HCT116 (cell line): Measurements from ENCODE around the gene LTBP1. TPM values are rescaled to one million over a fixed set of nuclear protein-coding genes. Genes with fewer than 3 reads are reported as not detected.

Experiments
- ATAC-seq: fragments of 200-7000 bp; cut with Tn5 transposase; 2 replicates; pipeline ENCODE4 v1.9.1; 2020; ENCODE audit warnings: mild to moderate bottlenecking, moderate library complexity
- BruUV-seq: library from RNA; stranded (reverse); fragments of 400-500 nt; replicated peaks from 2 replicates; lab custom pipeline; 2021; lab: Mats Ljungman, UMichigan
- CTCF ChIA-PET: fragments of 300-600 bp; sonication (Branson Sonifier 250); formaldehyde crosslinking; loops from one replicate; lab custom pipeline; 2021; ENCODE audit warnings: antibody characterized with exemption; lab: Charles Lee
- POLR2A ChIA-PET: fragments of 300-600, 350-600 bp; sonication (Branson Sonifier 250); formaldehyde crosslinking; loops from one replicate; lab custom pipeline; 2021; ENCODE audit warnings: antibody characterized with exemption; lab: Charles Lee
- RAD21 ChIA-PET, 2 experiments: fragments of 300-600 bp; sonication (Branson Sonifier 250); formaldehyde crosslinking; loops; one replicate each; lab custom pipeline; 2023; ENCODE audit warnings: low total read pairs in 2 of 2; ENCODE audit not compliant: uncharacterized antibody in 2 of 2, unreplicated experiment in 2 of 2, low non-redundant PET in 1 of 2; lab: Charles Lee
- DNase-seq: peaks from one replicate; pipeline ENCODE4 v3.0.0-alpha.2; 2010; ENCODE audit warnings: low read depth, low spot score
- H2AFZ ChIP-seq: fragments of 200-600 bp; shearing (Covaris generic), sonication (generic); 2 replicates; pipeline ENCODE4 v1.6.1; 2017; ENCODE audit warnings: low read depth, mixed run types, mixed read lengths, antibody characterized with exemption, low read length; ENCODE audit not compliant: poor library complexity, severe bottlenecking
- H3K27ac ChIP-seq: 2 replicates; pipeline ENCODE4 v1.5.1; 2012; ENCODE audit warnings: low read depth, low read length
- H3K27me3 ChIP-seq: fragments of 200-600 bp; sonication (generic); 2 replicates; pipeline ENCODE4 v1.6.1; 2016; ENCODE audit warnings: mixed run types, low read length, mixed read lengths; ENCODE audit not compliant: insufficient read depth
- H3K36me3 ChIP-seq, 2 experiments: fragments of 200-500 bp in 1 of 2; fragments of 200-600 bp in 1 of 2; sonication (Bioruptor generic) in 1 of 2; sonication (generic) in 1 of 2; 2 replicates each; pipeline versions ENCODE4 v1.5.1 to v1.6.1; 2014 to 2016; ENCODE audit warnings: low read length in 2 of 2, inconsistent platforms in 1 of 2, mixed read lengths in 1 of 2, mixed run types in 1 of 2; ENCODE audit not compliant: insufficient read depth in 2 of 2, control insufficient read depth in 1 of 2
- H3K4me1 ChIP-seq, 2 experiments: fragments of 200-600 bp in 1 of 2; sonication (generic) in 1 of 2; 2 replicates each; pipeline versions ENCODE4 v1.5.1 to v1.6.1; 2012 to 2017; ENCODE audit warnings: low read length in 2 of 2, inconsistent platforms in 1 of 2, mild to moderate bottlenecking in 1 of 2, mixed read lengths in 1 of 2, mixed run types in 1 of 2, moderate library complexity in 1 of 2; ENCODE audit not compliant: insufficient read depth in 2 of 2, control insufficient read depth in 1 of 2
- H3K4me2 ChIP-seq: fragments of 200-600 bp; sonication (generic); 2 replicates; pipeline ENCODE4 v1.6.1; 2017; ENCODE audit warnings: mixed run types, low read length, mixed read lengths
- H3K4me3 ChIP-seq, 2 experiments: fragments of 200-600 bp in 1 of 2; sonication (generic) in 1 of 2; replicated peaks in 1 of 2; 2 replicates each; pipeline ENCODE4 v1.5.1; 2011 to 2016; ENCODE audit warnings: low read length in 2 of 2, control low read depth in 1 of 2, low read depth in 1 of 2, mild to moderate bottlenecking in 1 of 2, mixed read lengths in 1 of 2, mixed run types in 1 of 2
- H3K79me2 ChIP-seq: fragments of 200-600 bp; sonication (generic); 2 replicates; pipeline ENCODE4 v1.6.1; 2017; ENCODE audit warnings: mild to moderate bottlenecking, mixed run types, low read length, moderate library complexity, mixed read lengths; ENCODE audit not compliant: insufficient read depth
- H3K9ac ChIP-seq: fragments of 200-600 bp; sonication (generic); 2 replicates; pipeline ENCODE4 v1.6.1; 2016; ENCODE audit warnings: low read length, mixed read lengths
- H3K9me2 ChIP-seq: fragments of 200-600 bp; sonication (generic), shearing (Covaris generic); 2 replicates; pipeline ENCODE4 v1.6.1; 2017; ENCODE audit warnings: mixed run types, mild to moderate bottlenecking, moderate library complexity; ENCODE audit not compliant: insufficient read depth
- H3K9me3 ChIP-seq, 2 experiments: fragments of 200-500 bp in 1 of 2; fragments of 200-600 bp in 1 of 2; sonication (Bioruptor generic) in 1 of 2; sonication (generic) in 1 of 2; 2 replicates each; pipeline ENCODE4 v1.6.1; 2014 to 2017; ENCODE audit warnings: low read length in 2 of 2, mixed read lengths in 2 of 2, inconsistent platforms in 1 of 2, low read depth in 1 of 2, mild to moderate bottlenecking in 1 of 2, mixed run types in 1 of 2, moderate library complexity in 1 of 2; ENCODE audit not compliant: control insufficient read depth in 1 of 2, insufficient read depth in 1 of 2
- H4K20me1 ChIP-seq: fragments of 200-600 bp; sonication (generic), shearing (Covaris generic); 2 replicates; pipeline ENCODE4 v1.6.1; 2017; ENCODE audit warnings: mixed run types, mild to moderate bottlenecking, moderate library complexity; ENCODE audit not compliant: insufficient read depth
- EGR1 ChIP-seq: IDR thresholded peaks from 2 replicates; pipeline ENCODE4 v1.6.1; 2012; ENCODE audit warnings: low read depth
- ELF1 ChIP-seq: IDR thresholded peaks from 2 replicates; pipeline ENCODE4 v1.6.1; 2012; ENCODE audit warnings: low read depth, borderline replicate concordance
- EZH2phosphoT487 ChIP-seq: fragments of 200-600 bp; IDR thresholded peaks from 2 replicates; pipeline ENCODE4 v1.6.1; 2018; ENCODE audit warnings: antibody characterized with exemption, borderline replicate concordance
- POLR2A ChIP-seq: IDR thresholded peaks from 2 replicates; pipeline ENCODE4 v1.7.0; 2011; ENCODE audit warnings: borderline replicate concordance; ENCODE audit not compliant: insufficient read depth, insufficient read length; ENCODE audit errors: extremely low read depth
- RAD21 ChIP-seq: IDR thresholded peaks from 2 replicates; pipeline ENCODE4 v1.6.1; 2012; ENCODE audit warnings: low read depth, mild to moderate bottlenecking
- SIN3A ChIP-seq: IDR thresholded peaks from 2 replicates; pipeline ENCODE4 v1.6.1; 2012; ENCODE audit warnings: low read depth
- SRF ChIP-seq: IDR thresholded peaks from 2 replicates; pipeline ENCODE4 v1.6.1; 2012; ENCODE audit warnings: low read depth
- intact Hi-C: fragments of 100-400 bp; cut with micrococcal nuclease; formaldehyde crosslinking; loops from 2 replicates; pipeline ENCODE4 v1.10.0; 2022
- total RNA-seq: library from RNA; stranded (reverse); gene quantifications from one replicate; pipeline ENCODE4 v1.2.1, GENCODE V29; 2021; ENCODE audit not compliant: unreplicated experiment
- TF ChIP-seq, protein P1 (sequence below): IDR thresholded peaks from 2 replicates; pipeline ENCODE4 v1.6.1; 2012
- TF ChIP-seq, protein P2 (sequence below), 3 experiments: fragments of 200-600 bp in 1 of 3; sonication (generic) in 1 of 3; IDR thresholded peaks in 2 of 3; conservative IDR thresholded peaks in 1 of 3; 2 replicates each; pipeline ENCODE4 v1.5.1; 2012 to 2017; ENCODE audit warnings: low read depth in 2 of 3, low read length in 2 of 3, antibody characterized with exemption in 1 of 3, borderline replicate concordance in 1 of 3, control low read depth in 1 of 3, mild to moderate bottlenecking in 1 of 3, mixed read lengths in 1 of 3, mixed run types in 1 of 3, moderate library complexity in 1 of 3; ENCODE audit not compliant: insufficient read depth in 1 of 3
- TF ChIP-seq, protein P3 (sequence below): IDR thresholded peaks from 2 replicates; pipeline ENCODE4 v1.6.1; 2011; ENCODE audit warnings: mild to moderate bottlenecking, low read length, moderate library complexity; ENCODE audit not compliant: insufficient replicate concordance; ENCODE audit errors: extremely low read depth

LTBP1 gene
- total RNA-seq, 1 experiment from 2014 or later = 5.1 TPM

DNA sequence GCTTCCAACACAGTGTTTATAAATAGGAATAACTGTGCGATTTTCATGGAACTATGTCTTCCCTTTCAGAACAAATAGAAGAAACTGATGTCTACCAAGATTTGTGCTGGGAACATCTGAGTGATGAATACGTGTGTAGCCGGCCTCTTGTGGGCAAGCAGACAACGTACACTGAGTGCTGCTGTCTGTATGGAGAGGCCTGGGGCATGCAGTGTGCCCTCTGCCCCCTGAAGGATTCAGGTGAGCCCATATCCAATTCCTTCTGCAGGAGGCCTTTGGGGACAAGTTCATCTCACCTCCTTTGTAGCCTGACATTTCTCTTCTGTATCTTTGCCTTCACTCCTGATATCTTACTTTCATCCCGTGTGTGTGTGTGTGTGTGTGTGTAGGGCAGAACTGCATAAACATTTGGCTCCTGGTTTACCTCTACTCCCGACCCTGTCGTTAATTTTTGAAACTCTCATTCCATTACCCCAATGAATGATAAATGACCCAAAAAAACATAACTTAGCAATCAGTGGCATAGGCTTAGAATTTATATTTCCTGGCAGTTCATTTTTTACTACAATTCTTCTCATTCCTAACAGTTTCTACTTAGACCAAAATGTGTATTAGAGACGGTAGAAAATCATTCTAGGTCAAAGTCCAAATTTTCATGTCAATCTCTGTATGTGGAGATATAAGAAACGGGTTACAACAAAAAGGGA is 418.7 kb downstream of the LTBP1 start:
- BruUV-seq = no TSS peak
- Histone ChIP-seq H3K9me3 (no peaks in the 10 kb centered on the region), H3K27me3 (no peaks in the 10 kb centered on the region), H3K27ac (no peak overlapping the region), H3K4me3 (no peak overlapping the region), H3K79me2 (no peaks in the 10 kb centered on the region), H3K4me2 (no peak overlapping the region)
- POLR2A ChIA-PET = no interaction called here
- intact Hi-C loops = no loop called here
- ATAC-seq = no peak
- TF ChIP-seq ELF1 = no peak
- no peak for TF ChIP-seq EGR1
- TF ChIP-seq RAD21 = no peak
- no peak for TF ChIP-seq EZH2phosphoT487
- TF ChIP-seq, protein P1, sequence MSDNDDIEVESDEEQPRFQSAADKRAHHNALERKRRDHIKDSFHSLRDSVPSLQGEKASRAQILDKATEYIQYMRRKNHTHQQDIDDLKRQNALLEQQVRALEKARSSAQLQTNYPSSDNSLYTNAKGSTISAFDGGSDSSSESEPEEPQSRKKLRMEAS = no peak
- TF ChIP-seq, protein P2, sequence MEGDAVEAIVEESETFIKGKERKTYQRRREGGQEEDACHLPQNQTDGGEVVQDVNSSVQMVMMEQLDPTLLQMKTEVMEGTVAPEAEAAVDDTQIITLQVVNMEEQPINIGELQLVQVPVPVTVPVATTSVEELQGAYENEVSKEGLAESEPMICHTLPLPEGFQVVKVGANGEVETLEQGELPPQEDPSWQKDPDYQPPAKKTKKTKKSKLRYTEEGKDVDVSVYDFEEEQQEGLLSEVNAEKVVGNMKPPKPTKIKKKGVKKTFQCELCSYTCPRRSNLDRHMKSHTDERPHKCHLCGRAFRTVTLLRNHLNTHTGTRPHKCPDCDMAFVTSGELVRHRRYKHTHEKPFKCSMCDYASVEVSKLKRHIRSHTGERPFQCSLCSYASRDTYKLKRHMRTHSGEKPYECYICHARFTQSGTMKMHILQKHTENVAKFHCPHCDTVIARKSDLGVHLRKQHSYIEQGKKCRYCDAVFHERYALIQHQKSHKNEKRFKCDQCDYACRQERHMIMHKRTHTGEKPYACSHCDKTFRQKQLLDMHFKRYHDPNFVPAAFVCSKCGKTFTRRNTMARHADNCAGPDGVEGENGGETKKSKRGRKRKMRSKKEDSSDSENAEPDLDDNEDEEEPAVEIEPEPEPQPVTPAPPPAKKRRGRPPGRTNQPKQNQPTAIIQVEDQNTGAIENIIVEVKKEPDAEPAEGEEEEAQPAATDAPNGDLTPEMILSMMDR (IDR thresholded peaks at IDR 0.05 in 2 of 3, conservative IDR thresholded peaks at IDR 0.05 in 1 of 3; ENCODE audit: borderline replicate concordance in 1 of 3, insufficient read depth in 1 of 3, low read depth in 2 of 3, low read length in 2 of 3) = no peak
- no peak for TF ChIP-seq SIN3A
- no peak for TF ChIP-seq SRF
- TF ChIP-seq POLR2A = no peak
- TF ChIP-seq, protein P3, sequence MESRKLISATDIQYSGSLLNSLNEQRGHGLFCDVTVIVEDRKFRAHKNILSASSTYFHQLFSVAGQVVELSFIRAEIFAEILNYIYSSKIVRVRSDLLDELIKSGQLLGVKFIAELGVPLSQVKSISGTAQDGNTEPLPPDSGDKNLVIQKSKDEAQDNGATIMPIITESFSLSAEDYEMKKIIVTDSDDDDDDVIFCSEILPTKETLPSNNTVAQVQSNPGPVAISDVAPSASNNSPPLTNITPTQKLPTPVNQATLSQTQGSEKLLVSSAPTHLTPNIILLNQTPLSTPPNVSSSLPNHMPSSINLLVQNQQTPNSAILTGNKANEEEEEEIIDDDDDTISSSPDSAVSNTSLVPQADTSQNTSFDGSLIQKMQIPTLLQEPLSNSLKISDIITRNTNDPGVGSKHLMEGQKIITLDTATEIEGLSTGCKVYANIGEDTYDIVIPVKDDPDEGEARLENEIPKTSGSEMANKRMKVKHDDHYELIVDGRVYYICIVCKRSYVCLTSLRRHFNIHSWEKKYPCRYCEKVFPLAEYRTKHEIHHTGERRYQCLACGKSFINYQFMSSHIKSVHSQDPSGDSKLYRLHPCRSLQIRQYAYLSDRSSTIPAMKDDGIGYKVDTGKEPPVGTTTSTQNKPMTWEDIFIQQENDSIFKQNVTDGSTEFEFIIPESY = no peak
- TF ChIP-seq, all 23 proteins: peak for 0
- Histone ChIP-seq H2AFZ (no peak overlapping the region), H4K20me1 (no peaks in the 10 kb centered on the region), H3K9ac (no peak overlapping the region), H3K9me2 (no peaks in the 10 kb centered on the region), H3K4me1 (no peaks in the 10 kb centered on the region), H3K36me3 (no peaks in the 10 kb centered on the region)
- ChIA-PET CTCF (no interaction called here), RAD21 (no interaction called here)
- no peak for DNase-seq
